WERI-Rb-1 (cell line): ENCODE results near the gene RNF214.

Source experiments
- DNase-seq: peaks from one replicate; pipeline ENCODE4 v3.0.0-alpha.2; 2020
- H3K27ac ChIP-seq: fragments of 250-450 bp; sonication (Bioruptor Pico); 2 replicates; pipeline ENCODE4 v1.5.1; 2020; ENCODE audit warnings: mild to moderate bottlenecking, moderate library complexity
- H3K27me3 ChIP-seq: fragments of 250-450 bp; sonication (Bioruptor Pico); 2 replicates; pipeline ENCODE4 v1.5.1; 2021; ENCODE audit warnings: mild to moderate bottlenecking, low read depth, moderate library complexity; ENCODE audit not compliant: insufficient read depth, severe bottlenecking
- H3K36me3 ChIP-seq: fragments of 250-450 bp; sonication (Bioruptor Pico); 2 replicates; pipeline ENCODE4 v1.5.1; 2020; ENCODE audit warnings: mild to moderate bottlenecking, moderate library complexity
- H3K4me3 ChIP-seq: 2 replicates; pipeline ENCODE4 v1.5.1; 2011; ENCODE audit warnings: low read depth, mild to moderate bottlenecking, control low read depth, low read length
- H3K9me3 ChIP-seq: fragments of 250-450 bp; sonication (Bioruptor Pico); 2 replicates; pipeline ENCODE4 v1.5.1; 2021; ENCODE audit warnings: mild to moderate bottlenecking, moderate library complexity; ENCODE audit not compliant: severe bottlenecking
- CTCF ChIP-seq: IDR thresholded peaks from 2 replicates; pipeline ENCODE4 v1.5.1; 2011; ENCODE audit warnings: low read depth, mild to moderate bottlenecking, control low read depth, inconsistent platforms, low read length

Gene RNF214

GRCh38 chr11:117212697-117213355, 19.6 kb upstream of the RNF214 start:
- Histone ChIP-seq H3K27me3 (no peaks in the 10 kb centered on the region), H3K27ac (no peak overlapping the region), H3K4me3 (no peak overlapping the region), H3K36me3 (peaks cover 27% of the 10 kb centered on the region), H3K9me3 (no peaks in the 10 kb centered on the region)
- DNase-seq, result no peak
- no peak for TF ChIP-seq CTCF

DNA sequence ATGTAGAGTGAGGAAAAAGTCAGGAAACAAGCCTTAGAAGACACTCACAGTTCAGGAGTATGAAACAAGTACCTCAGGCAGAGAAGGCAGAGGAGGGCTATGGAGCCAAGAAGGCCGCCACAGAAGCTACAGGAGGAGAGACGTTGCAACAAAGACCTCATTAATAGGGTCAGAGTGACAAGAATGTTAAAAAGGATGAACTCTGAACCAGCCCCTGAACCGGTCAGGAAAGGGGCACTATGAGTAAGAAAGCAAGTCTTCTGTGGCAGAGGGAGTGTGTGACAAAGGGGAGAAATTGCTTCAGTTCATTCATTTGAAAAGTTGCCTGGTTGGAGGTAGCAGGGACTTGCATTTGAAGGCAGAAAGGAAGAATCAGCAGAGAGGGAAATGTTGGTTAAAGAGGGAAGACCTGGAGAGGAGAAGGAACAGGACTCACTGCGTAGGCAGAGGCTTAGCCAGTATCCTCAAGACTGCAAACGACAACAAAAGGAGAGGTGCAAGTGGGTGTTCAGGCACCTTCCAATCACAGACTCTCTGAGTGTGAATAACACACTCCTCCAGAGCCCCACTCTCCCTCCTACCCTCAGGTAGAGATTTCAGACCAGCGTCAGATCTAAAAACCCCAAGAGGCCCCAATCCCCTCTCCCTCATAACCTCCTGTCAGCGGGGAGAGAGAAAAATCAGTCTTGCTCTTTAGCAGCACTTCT, 17.9 kb upstream of the RNF214 start:
- Histone ChIP-seq H3K4me3 (no peak overlapping the region), H3K36me3 (peaks cover 44% of the 10 kb centered on the region), H3K27me3 (no peaks in the 10 kb centered on the region), H3K27ac (no peak overlapping the region), H3K9me3 (no peaks in the 10 kb centered on the region)
- no peak for TF ChIP-seq CTCF
- no peak for DNase-seq

- no peak for DNase-seq
- H3K4me3 ChIP-seq, result no peak overlapping the region
- no peaks in the 10 kb centered on the region for H3K9me3 ChIP-seq
- peaks cover 64% of the 10 kb centered on the region for H3K36me3 ChIP-seq
- H3K27ac ChIP-seq, result no peak overlapping the region
- H3K27me3 ChIP-seq, result no peaks in the 10 kb centered on the region
- TF ChIP-seq CTCF, result no peak
Measured at GRCh38 chr11:117217141-117218084, 15.1 kb upstream of the RNF214 start.

GRCh38 chr11:117218133-117218915, 14.1 kb upstream of the RNF214 start:
- peaks cover 72% of the 10 kb centered on the region for H3K36me3 ChIP-seq
- H3K27me3 ChIP-seq, result no peaks in the 10 kb centered on the region
- TF ChIP-seq CTCF, result no peak

GRCh38 chr11:117219001-117219400, 13.5 kb upstream of the RNF214 start:
- no peaks in the 10 kb centered on the region for H3K27me3 ChIP-seq
- H3K9me3 ChIP-seq, result no peaks in the 10 kb centered on the region
- no peak for DNase-seq
- no peak overlapping the region for H3K27ac ChIP-seq
- peaks cover 76% of the 10 kb centered on the region for H3K36me3 ChIP-seq
- no peak for TF ChIP-seq CTCF
- no peak overlapping the region for H3K4me3 ChIP-seq

More at GRCh38 chr11:117218133-117218915, 14.1 kb upstream of the RNF214 start:
- no peak for DNase-seq
- H3K9me3 ChIP-seq, result no peaks in the 10 kb centered on the region
- no peak overlapping the region for H3K4me3 ChIP-seq
- no peak overlapping the region for H3K27ac ChIP-seq
